HG02623 (cell line): ENCODE measurements around the gene ERCC1.

Experiments
- ATAC-seq: cut with Tn5 transposase; IDR thresholded peaks from one replicate; pipeline ENCODE4 v1.9.1; 2021; ENCODE audit warnings: moderate library complexity; ENCODE audit not compliant: unreplicated experiment

ERCC1 gene

DNA sequence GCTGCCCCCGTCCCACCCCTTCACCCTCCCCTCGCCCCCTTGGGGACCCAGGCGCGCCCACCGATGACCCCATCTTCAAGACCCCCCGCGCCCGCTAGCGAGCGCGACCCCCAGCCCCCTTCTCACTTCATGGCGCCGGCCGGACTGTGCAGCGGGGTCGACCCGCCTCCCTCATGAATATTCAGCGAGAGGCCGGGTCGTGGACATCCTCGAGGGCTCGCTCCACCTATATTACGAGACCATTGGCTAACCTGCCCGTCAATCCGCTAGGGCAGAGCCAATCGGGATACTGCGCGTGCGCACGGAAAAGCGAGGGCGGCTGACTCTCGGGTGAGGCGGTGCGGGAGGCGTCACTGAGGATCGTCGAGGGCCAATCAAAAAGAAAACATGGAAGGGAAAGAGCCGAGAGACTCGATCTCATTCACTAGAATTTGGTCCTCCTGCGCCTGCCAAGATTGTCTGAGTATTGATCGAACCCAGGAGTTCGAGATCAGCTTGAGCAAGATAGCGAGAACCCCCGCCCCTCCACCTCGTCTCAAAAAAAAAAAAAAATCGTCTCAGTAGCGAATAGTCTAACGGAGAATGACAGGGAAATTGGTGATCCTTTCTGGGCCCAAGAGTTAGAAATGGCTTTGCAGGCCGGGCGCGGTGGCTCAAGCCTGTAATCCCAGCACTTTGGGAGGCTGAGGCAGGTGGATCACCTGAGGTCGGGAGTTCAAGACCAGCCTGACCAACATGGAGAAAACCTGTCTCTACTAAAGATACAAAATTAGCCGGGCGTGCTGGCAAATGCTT, 53.1 kb downstream of the ERCC1 start, which contains the start of gene ERCC2:
Gene ERCC2 (minus strand): TSS at position 164 of the 795 bp plus-strand sequence. CDS start 33 bp downstream, at position 131.
- ATAC-seq: peak; percentile 92

DNA sequence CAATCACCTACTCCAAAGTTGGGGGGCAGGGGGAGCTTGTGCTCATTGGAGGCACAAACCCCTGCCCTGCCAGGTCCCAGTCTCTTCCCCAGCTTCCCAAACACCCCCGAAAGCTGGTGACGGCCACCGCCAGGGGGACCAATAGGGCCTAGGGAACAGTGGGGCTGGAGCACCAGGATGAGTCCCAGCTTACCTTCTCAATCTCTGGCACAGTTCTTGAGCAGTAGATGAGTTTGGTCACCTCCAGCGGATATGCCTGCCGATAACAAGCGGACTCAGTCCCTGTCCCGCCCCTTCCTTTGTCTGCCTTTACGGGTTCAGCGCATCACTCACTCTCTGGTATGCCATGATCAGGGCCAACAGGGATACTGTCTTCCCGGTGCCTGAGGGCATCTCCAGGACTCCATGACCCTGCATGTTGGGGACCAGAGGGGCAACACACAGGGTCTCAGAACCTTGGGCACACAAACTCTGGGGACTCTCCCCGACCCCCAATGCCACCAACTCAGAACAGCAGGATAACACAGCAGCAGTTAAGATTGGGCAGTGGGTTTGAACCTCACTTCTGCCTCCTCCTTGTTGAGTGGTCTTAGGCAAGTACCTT, 54.9 kb downstream of the ERCC1 start:
- ATAC-seq: no peak

DNA sequence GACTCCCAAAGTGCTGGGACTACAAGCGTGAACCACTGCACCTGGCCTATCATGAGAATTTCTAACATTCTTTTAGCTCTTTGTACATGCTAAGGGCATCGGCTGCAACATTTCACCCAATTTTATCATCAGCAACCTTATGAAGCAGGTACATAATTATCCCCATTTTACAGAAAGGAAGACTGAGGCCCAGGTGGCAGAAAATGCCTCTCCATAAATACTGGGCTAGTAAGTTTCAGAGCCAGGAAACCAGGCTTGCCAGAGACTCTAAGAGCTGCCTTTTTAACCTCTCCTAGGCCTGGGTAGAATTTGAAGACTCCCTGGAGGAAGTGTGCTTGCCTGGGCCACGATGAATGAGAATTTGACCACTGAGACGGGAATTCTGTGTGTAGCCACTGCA, 55.6 kb downstream of the ERCC1 start:
- ATAC-seq: no peak

DNA sequence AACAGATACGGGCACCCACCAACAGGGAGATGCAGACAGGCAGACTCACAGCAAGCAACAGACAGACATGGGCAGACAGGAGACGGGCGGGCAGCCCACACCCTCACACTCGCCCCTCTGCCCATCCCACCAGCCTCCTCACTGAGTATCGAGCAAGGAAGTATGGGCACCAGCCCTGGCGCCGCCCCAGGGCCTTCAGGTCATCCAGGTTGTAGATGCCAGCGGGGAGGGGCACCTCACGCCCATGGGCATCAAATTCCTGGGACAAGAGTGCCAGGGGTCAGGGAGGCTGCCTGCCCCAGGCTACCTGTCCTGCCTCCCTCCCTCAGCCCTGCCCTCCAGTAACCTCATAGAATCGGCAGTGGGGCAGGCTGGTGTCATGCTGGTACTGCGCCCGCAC, 59.0 kb downstream of the ERCC1 start:
- no peak for ATAC-seq

DNA sequence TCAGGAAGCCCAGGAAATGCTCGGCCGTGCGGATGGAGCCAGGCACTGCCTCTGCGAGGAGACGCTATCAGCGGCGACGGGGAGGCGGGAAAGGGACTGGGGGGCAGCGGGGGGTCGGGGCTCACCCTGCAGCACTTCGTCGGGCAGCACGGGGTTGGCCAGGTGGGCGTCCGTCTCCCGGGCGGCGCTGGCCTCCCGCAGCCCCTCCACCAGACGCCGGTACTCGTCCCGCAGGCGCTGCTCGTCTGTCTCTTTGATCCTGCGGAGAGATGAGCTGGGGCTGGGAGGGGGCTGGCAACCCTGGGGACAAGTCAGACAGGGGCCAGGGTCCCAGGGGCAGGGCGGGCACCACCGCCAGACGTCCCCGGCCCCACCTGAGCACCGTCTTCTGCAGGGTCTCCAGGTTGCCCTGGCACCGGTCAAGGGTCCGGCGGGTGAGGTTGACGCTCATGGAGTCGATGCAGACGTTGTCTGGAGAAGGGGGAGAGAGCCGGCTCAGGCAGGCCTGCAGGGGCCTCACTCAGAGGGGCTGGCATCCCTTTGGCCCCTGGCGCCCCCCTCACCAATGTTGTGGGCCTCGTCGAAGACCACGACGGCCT, 59.8 kb downstream of the ERCC1 start:
- no peak for ATAC-seq

DNA sequence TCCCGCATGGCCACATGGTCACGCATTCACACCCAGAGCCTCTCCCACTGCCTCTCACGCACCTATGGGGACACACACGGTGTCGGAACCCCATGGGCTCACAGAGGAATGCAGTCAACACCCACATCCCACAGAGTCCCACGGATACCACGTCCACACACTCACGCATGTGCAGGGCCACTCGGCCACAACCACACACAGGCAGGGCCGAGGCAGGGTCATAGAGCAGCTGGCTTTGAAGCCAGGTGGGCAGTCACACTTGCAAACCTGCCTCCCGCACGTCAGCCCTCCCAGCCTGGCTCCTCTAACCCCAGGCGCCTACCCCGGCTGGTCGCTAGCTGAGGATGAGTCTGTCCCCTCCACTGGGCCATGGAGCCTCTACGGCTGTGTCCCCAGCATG, 61.4 kb downstream of the ERCC1 start:
- no peak for ATAC-seq

DNA sequence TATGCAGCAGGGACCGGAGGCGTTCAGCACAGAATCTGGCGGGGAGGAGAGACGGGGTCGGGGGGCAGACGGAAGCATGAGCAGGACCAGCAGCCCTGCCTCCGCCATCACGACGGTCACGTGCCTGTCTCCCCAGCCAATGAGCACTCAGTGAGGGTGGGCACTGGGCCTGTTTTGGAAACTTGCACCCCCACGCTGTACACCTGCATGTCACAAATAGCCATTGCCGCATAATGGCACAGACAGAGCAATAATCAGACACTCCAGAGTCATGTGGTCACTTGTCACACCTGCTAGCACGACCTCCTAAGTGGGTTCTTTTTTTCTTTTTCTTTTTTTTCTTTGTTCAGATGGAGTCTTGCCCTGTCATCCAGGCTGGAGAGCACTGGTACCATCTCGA, 62.1 kb downstream of the ERCC1 start:
- no peak for ATAC-seq

DNA sequence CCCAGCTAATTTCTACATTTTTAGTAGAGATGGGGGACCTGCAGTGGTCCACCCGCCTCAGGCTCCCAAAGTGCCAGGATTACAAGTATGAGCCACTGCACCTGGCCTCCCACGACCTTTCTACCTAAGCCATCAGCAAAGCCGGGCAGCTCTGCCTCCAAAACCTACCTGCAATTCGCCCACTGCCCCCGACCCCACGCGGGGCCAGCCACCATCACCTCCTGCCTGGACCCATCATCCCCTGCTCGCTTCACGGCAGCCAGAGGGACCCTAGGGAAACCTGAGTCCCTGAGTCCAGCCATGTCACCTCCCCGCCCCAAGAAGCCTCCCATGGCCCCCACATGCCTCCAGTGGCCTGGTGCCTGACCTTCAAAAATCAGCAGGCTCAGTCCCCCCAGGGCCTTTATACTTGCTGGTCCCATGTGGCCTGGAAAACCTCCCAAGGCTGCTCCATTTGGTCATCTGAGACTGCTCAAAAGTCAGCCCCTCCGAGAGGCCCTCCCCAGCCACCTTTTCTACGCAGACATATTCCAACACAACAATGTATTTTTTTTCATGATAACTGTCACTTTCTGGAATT, 65.4 kb downstream of the ERCC1 start:
- ATAC-seq: no peak

DNA sequence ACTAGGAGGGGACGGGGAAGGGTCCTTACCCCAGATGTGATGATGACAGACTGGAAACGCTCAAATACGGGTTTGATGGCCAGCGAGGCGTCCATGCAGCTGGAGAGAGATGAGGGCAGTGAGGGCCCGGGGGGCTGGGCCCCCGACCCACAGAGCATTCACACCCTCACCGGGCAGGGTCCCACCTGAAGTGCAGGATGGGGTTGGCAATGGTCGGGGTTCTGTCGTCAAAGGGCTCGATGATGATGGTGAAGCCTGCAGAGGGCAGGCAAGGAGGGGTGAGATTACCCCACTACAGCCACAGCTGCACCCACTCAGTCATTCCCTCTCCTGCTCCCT, 66.3 kb downstream of the ERCC1 start:
- ATAC-seq: no peak
